GM23338 (cell line): ENCODE data around the gene SEZ6. TPM values are rescaled to one million over a fixed set of nuclear protein-coding genes. Genes with fewer than 3 reads are reported as not detected.

Experiments
- ATAC-seq: fragments of 200-7000 bp; cut with Tn5 transposase; 3 replicates; pipeline ENCODE4 v1.9.1; 2020
- DNase-seq: peaks from one replicate; pipeline ENCODE4 v3.0.0-alpha.2; 2015; ENCODE audit warnings: low spot score
- H2AFZ ChIP-seq: fragments of 200-600 bp; sonication (generic); 2 replicates; pipeline ENCODE4 v1.8.0; 2016; ENCODE audit warnings: antibody characterized with exemption, mild to moderate bottlenecking, moderate library complexity
- H3F3A ChIP-seq: fragments of 200-600 bp; sonication (generic); replicated peaks from 2 replicates; pipeline ENCODE4 v1.8.0; 2017; ENCODE audit warnings: antibody characterized with exemption, mixed run types, low read depth
- H3K27ac ChIP-seq: fragments of 200-600 bp; sonication (generic); 2 replicates; pipeline ENCODE4 v1.6.1; 2016; ENCODE audit warnings: low read depth
- H3K27me3 ChIP-seq: fragments of 200-600 bp; sonication (generic); 2 replicates; pipeline ENCODE4 v1.8.0; 2016; ENCODE audit warnings: mild to moderate bottlenecking, mixed run types, moderate library complexity; ENCODE audit not compliant: insufficient read depth
- H3K36me3 ChIP-seq: fragments of 200-600 bp; sonication (generic); 2 replicates; pipeline ENCODE4 v1.8.0; 2016; ENCODE audit warnings: mild to moderate bottlenecking; ENCODE audit not compliant: insufficient read depth
- H3K4me1 ChIP-seq: fragments of 200-600 bp; sonication (generic); 2 replicates; pipeline ENCODE4 v1.8.0; 2016; ENCODE audit warnings: mild to moderate bottlenecking, moderate library complexity; ENCODE audit not compliant: insufficient read depth
- H3K4me2 ChIP-seq: fragments of 200-600 bp; sonication (generic); 2 replicates; pipeline ENCODE4 v1.7.1; 2017; ENCODE audit warnings: mixed run types
- H3K4me3 ChIP-seq: fragments of 200-600 bp; sonication (generic); 2 replicates; pipeline ENCODE4 v1.6.1; 2016; ENCODE audit warnings: mixed run types
- H3K79me2 ChIP-seq: fragments of 200-600 bp; sonication (generic); replicated peaks from 2 replicates; pipeline ENCODE4 v1.8.0; 2017; ENCODE audit warnings: mild to moderate bottlenecking; ENCODE audit not compliant: insufficient read depth
- H3K9me2 ChIP-seq: fragments of 200-600 bp; sonication (generic); 2 replicates; pipeline ENCODE4 v1.8.0; 2017; ENCODE audit not compliant: insufficient read depth
- H4K20me1 ChIP-seq: fragments of 200-600 bp; sonication (generic); replicated peaks from 2 replicates; pipeline ENCODE4 v1.8.0; 2017; ENCODE audit warnings: mild to moderate bottlenecking; ENCODE audit not compliant: insufficient read depth
- H3K27ac Mint-ChIP-seq: 2 replicates; pipeline ENCODE4 v1.8.0; 2020; ENCODE audit warnings: inconsistent platforms, mild to moderate bottlenecking, moderate library complexity, mixed read lengths
- H3K27me3 Mint-ChIP-seq: 3 replicates; pipeline ENCODE4 v1.8.0; 2022; ENCODE audit warnings: low read depth, mild to moderate bottlenecking, moderate library complexity, mixed read lengths, inconsistent platforms; ENCODE audit not compliant: insufficient read depth, poor library complexity
- H3K36me3 Mint-ChIP-seq: 3 replicates; pipeline ENCODE4 v1.8.0; 2021; ENCODE audit warnings: low read depth, mild to moderate bottlenecking, inconsistent platforms, moderate library complexity, mixed read lengths
- H3K4me1 Mint-ChIP-seq: 3 replicates; pipeline ENCODE4 v1.8.0; 2020; ENCODE audit warnings: mild to moderate bottlenecking, inconsistent platforms, mixed read lengths
- H3K4me3 Mint-ChIP-seq: 3 replicates; pipeline ENCODE4 v1.8.0; 2021; ENCODE audit warnings: moderate library complexity, mild to moderate bottlenecking, inconsistent platforms, mixed read lengths
- H3K9me3 Mint-ChIP-seq: 3 replicates; pipeline ENCODE4 v1.8.0; 2020; ENCODE audit warnings: moderate library complexity, mild to moderate bottlenecking, inconsistent platforms, mixed read lengths
- CREB1 ChIP-seq: fragments of 250-450 bp; sonication (Bioruptor Pico); IDR thresholded peaks from 2 replicates; pipeline ENCODE4 v1.5.0; 2020; ENCODE audit warnings: low read depth, mild to moderate bottlenecking, moderate library complexity
- CTCF ChIP-seq, 2 experiments: fragments of 200-600 bp in 1 of 2; sonication (generic) in 1 of 2; conservative IDR thresholded peaks; 2 replicates each; pipeline versions ENCODE4 v1.5.1 to v1.6.1; 2016 to 2017; ENCODE audit warnings: antibody characterized with exemption in 2 of 2, low read depth in 2 of 2, mild to moderate bottlenecking in 2 of 2, moderate library complexity in 1 of 2
- ETS1 ChIP-seq: IDR thresholded peaks from 2 replicates; pipeline ENCODE4 v1.6.1; 2016; ENCODE audit warnings: antibody characterized with exemption
- EZH2 ChIP-seq: fragments of 200-600 bp; sonication (generic); IDR thresholded peaks from one replicate; pipeline ENCODE4 v1.8.0; 2017; ENCODE audit warnings: antibody characterized with exemption, mild to moderate bottlenecking, low read depth; ENCODE audit not compliant: unreplicated experiment
- EZH2phosphoT487 ChIP-seq: fragments of 200-600 bp; sonication (generic); IDR thresholded peaks from one replicate; pipeline ENCODE4 v1.8.1; 2018; ENCODE audit warnings: antibody characterized with exemption; ENCODE audit not compliant: unreplicated experiment
- JUNB ChIP-seq: IDR thresholded peaks from one replicate; pipeline ENCODE4 v1.6.1; 2016; ENCODE audit warnings: antibody characterized with exemption; ENCODE audit not compliant: unreplicated experiment
- NANOG ChIP-seq: IDR thresholded peaks from 2 replicates; pipeline ENCODE4 v1.6.1; 2016; ENCODE audit warnings: antibody characterized with exemption, borderline replicate concordance
- POLR2AphosphoS5 ChIP-seq: IDR thresholded peaks from 2 replicates; pipeline ENCODE4 v1.6.1; 2016; ENCODE audit warnings: antibody characterized with exemption, low read depth
- REST ChIP-seq: IDR thresholded peaks from one replicate; pipeline ENCODE4 v1.6.1; 2018; ENCODE audit warnings: antibody characterized with exemption; ENCODE audit not compliant: unreplicated experiment
- STAT1 ChIP-seq: IDR thresholded peaks from one replicate; pipeline ENCODE4 v1.6.1; 2016; ENCODE audit warnings: antibody characterized with exemption; ENCODE audit not compliant: unreplicated experiment
- ZNF114 ChIP-seq: fragments of 250-450 bp; sonication (Bioruptor Pico); IDR thresholded peaks from 2 replicates; pipeline ENCODE4 v1.5.0; 2020; ENCODE audit warnings: mild to moderate bottlenecking, moderate library complexity
- ZNF331 ChIP-seq: fragments of 250-450 bp; sonication (Bioruptor Pico); IDR thresholded peaks from 2 replicates; pipeline ENCODE4 v1.5.0; 2020; ENCODE audit warnings: low read depth, mild to moderate bottlenecking, moderate library complexity
- ZNF462 ChIP-seq: fragments of 250-450 bp; sonication (Bioruptor Pico); IDR thresholded peaks from 2 replicates; pipeline ENCODE4 v1.5.0; 2020; ENCODE audit warnings: mild to moderate bottlenecking, moderate library complexity
- polyA plus RNA-seq: library from polyadenylated mRNA; unstranded; fragments of >200 nt; fragmentation: Nextera tagmentation; extraction: Ambion mirVana; gene quantifications from 2 replicates; pipeline ENCODE4 v1.2.1, GENCODE V29; 2016
- total RNA-seq: library from RNA; depleted of rRNA; stranded (reverse); fragments of >200 nt; shearing (Covaris generic); gene quantifications from 2 replicates; pipeline ENCODE4 v1.2.3, GENCODE V29; 2014

SEZ6 gene
- total and polyA plus RNA-seq, 2 experiments from 2014 or later: 1.0 to 6.5 TPM

GRCh38 chr17:28929787-28930186, 76.0 kb downstream of the SEZ6 start:
- peaks cover 97% of the 10 kb centered on the region for H4K20me1 ChIP-seq
- peaks cover 8% of the 10 kb centered on the region for H3F3A ChIP-seq
- H3K27me3 ChIP-seq: no peaks in the 10 kb centered on the region
- Mint-ChIP-seq H3K4me1 (no peaks in the 10 kb centered on the region), H3K4me3 (no peak overlapping the region), H3K27ac (no peak overlapping the region; the same call in 1 of the 2 replicates), H3K9me3 (no peaks in the 10 kb centered on the region), H3K36me3 (peaks cover 41% of the 10 kb centered on the region), H3K27me3 (no peaks in the 10 kb centered on the region)
- H2AFZ ChIP-seq: no peak overlapping the region
- peaks cover 100% of the 10 kb centered on the region for H3K79me2 ChIP-seq
- DNase-seq (peak; percentile 36), ATAC-seq (peak; percentile 52)
- H3K4me3 ChIP-seq: no peak overlapping the region
- peaks cover 17% of the 10 kb centered on the region for H3K36me3 ChIP-seq
- no peak for TF ChIP-seq NANOG
- no peak for TF ChIP-seq ZNF114 (CRISPR knock-in tag)
- no peak for TF ChIP-seq JUNB
- TF ChIP-seq ETS1: no peak
- TF ChIP-seq ZNF462: no peak
- no peak for TF ChIP-seq CTCF (conservative IDR thresholded peaks at IDR 0.05; ENCODE audit: low read depth in 2 of 2)
- TF ChIP-seq ZNF331 (CRISPR knock-in tag): no peak
- TF ChIP-seq CREB1 (CRISPR knock-in tag): no peak
- TF ChIP-seq EZH2phosphoT487: no peak
- no peak for TF ChIP-seq POLR2AphosphoS5
- no peak for TF ChIP-seq STAT1
- no peak for TF ChIP-seq EZH2
- TF ChIP-seq REST: no peak
- H3K4me2 ChIP-seq: no peak overlapping the region
- H3K9me2 ChIP-seq: no peaks in the 10 kb centered on the region
- H3K27ac ChIP-seq: 0 out of 2 replicates have a peak overlapping the region, but pooled peaks have one; percentile 70
- H3K4me1 ChIP-seq: no peaks in the 10 kb centered on the region; the same call in 1 of the 2 replicates
